OCI-LY7 (cell line): ENCODE data around the gene IGF2BP2. TPM values are rescaled to one million over a fixed set of nuclear protein-coding genes. Genes with fewer than 3 reads are reported as not detected.

Experiments used
- BruUV-seq: library from RNA; stranded (reverse); fragments of 400-500 nt; replicated peaks from 2 replicates; lab custom pipeline; 2021; lab: Mats Ljungman, UMichigan
- CTCF ChIA-PET: fragments of 300-600 bp; sonication (Branson Sonifier 250); formaldehyde crosslinking; loops from one replicate; lab custom pipeline; 2022; ENCODE audit warnings: antibody characterized with exemption; ENCODE audit not compliant: unreplicated experiment; lab: Charles Lee
- POLR2A ChIA-PET: fragments of 300-600 bp; sonication (Branson Sonifier 250); formaldehyde crosslinking; loops from one replicate; lab custom pipeline; 2022; ENCODE audit warnings: antibody characterized with exemption; lab: Charles Lee
- DNase-seq: peaks from one replicate; pipeline ENCODE4 v3.0.0-alpha.2; 2015; ENCODE audit warnings: low spot score
- H2AFZ ChIP-seq: fragments of 200-600 bp; sonication (generic), shearing (Covaris generic); 2 replicates; pipeline ENCODE4 v1.6.1; 2014; ENCODE audit warnings: mild to moderate bottlenecking, antibody characterized with exemption, low read length, moderate library complexity
- H3K27ac ChIP-seq: fragments of 200-600 bp; sonication (generic); 2 replicates; pipeline ENCODE4 v1.5.1; 2014; ENCODE audit warnings: mixed run types, low read depth, mild to moderate bottlenecking, moderate library complexity, low read length, inconsistent platforms; ENCODE audit not compliant: poor library complexity, severe bottlenecking
- H3K36me3 ChIP-seq: fragments of 200-600 bp; sonication (generic); 2 replicates; pipeline ENCODE4 v1.6.1; 2014; ENCODE audit warnings: mild to moderate bottlenecking, antibody characterized with exemption, low read length, moderate library complexity, mixed read lengths; ENCODE audit not compliant: insufficient read depth
- H3K4me1 ChIP-seq: fragments of 200-600 bp; sonication (generic); 2 replicates; pipeline ENCODE4 v1.5.1; 2014; ENCODE audit warnings: mild to moderate bottlenecking, low read length; ENCODE audit not compliant: insufficient read depth, poor library complexity, severe bottlenecking
- H3K4me2 ChIP-seq: fragments of 200-600 bp; sonication (generic); 2 replicates; pipeline ENCODE4 v1.6.1; 2014; ENCODE audit warnings: mild to moderate bottlenecking, low read length
- H3K4me3 ChIP-seq: fragments of 200-600 bp; sonication (generic); 2 replicates; pipeline ENCODE4 v1.5.1; 2014; ENCODE audit warnings: mild to moderate bottlenecking, low read depth, low read length; ENCODE audit not compliant: poor library complexity, severe bottlenecking
- H3K79me2 ChIP-seq: fragments of 200-600 bp; sonication (generic); 2 replicates; pipeline ENCODE4 v1.6.1; 2016; ENCODE audit warnings: low read depth, mild to moderate bottlenecking, low read length, moderate library complexity, mixed read lengths; ENCODE audit not compliant: insufficient read depth
- H3K9me2 ChIP-seq: fragments of 200-600 bp; sonication (generic); 2 replicates; pipeline ENCODE4 v1.6.1; 2016; ENCODE audit warnings: mild to moderate bottlenecking, low read length, mixed read lengths; ENCODE audit not compliant: insufficient read depth
- H3K9me3 ChIP-seq: fragments of 200-600 bp; sonication (generic); 2 replicates; pipeline ENCODE4 v1.6.1; 2014; ENCODE audit warnings: mild to moderate bottlenecking, mixed run types, low read length, mixed read lengths
- H4K20me1 ChIP-seq: fragments of 200-600 bp; sonication (generic); 2 replicates; pipeline ENCODE4 v1.6.1; 2014; ENCODE audit warnings: mild to moderate bottlenecking, antibody characterized with exemption, low read length, moderate library complexity, mixed read lengths; ENCODE audit not compliant: insufficient read depth
- EZH2phosphoT487 ChIP-seq: fragments of 200-600 bp; sonication (generic); IDR thresholded peaks from 2 replicates; pipeline ENCODE4 v1.6.1; 2018; ENCODE audit warnings: low read depth, borderline replicate concordance, mild to moderate bottlenecking, mixed run types, antibody characterized with exemption, low read length, moderate library complexity, mixed read lengths
- intact Hi-C: fragments of 100-400 bp; cut with micrococcal nuclease; formaldehyde crosslinking; loops from one replicate; pipeline ENCODE4 v1.10.0; 2022; ENCODE audit not compliant: unreplicated experiment
- total RNA-seq, 2 experiments: library from RNA; depleted of rRNA in 1 of 2; stranded (reverse); fragments of >200 nt in 1 of 2; shearing (Covaris generic) in 1 of 2; gene quantifications; 2 replicates each; pipeline ENCODE4 v1.2.3, GENCODE V29; 2014 to 2022
- TF ChIP-seq, protein P1 (sequence below): fragments of 200-600 bp; sonication (generic); conservative IDR thresholded peaks from 2 replicates; pipeline ENCODE4 v1.5.1; 2014; ENCODE audit warnings: mild to moderate bottlenecking, antibody characterized with exemption, low read length, moderate library complexity, mixed read lengths

The IGF2BP2 gene
- total RNA-seq, 2 experiments from 2014 or later, result not detected

DNA sequence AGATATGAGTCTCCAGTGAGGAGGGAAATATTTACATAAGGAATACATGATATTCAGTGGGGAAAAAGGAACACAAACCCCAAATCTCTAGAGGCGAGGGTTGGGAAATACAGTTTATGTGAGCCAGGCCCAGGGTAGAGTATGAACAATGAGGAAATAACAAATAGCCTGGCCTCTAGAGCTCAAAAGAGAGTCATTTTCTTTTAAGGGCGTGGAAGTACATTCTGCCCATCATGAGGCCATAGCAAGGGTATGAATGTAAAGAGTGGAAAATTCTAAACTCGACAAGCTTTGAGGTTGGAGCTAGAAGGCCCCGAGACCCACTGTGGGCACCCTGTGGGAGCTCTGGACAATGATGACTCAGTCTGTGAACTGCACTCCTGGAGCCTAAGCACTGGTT lies 27.8 kb upstream of the IGF2BP2 start:
- H2AFZ ChIP-seq, result no peak overlapping the region
- no peak for DNase-seq
- H3K4me1 ChIP-seq, result no peaks in the 10 kb centered on the region
- H3K4me3 ChIP-seq, result no peak overlapping the region
- peaks cover 6% of the 10 kb centered on the region; the same call in 1 of the 2 replicates for H3K9me3 ChIP-seq
- H3K9me2 ChIP-seq, result no peaks in the 10 kb centered on the region
- intact Hi-C loops, result no loop called here
- no peaks in the 10 kb centered on the region for H3K36me3 ChIP-seq
- ChIA-PET CTCF (no interaction called here), POLR2A (no interaction called here)
- H4K20me1 ChIP-seq, result no peaks in the 10 kb centered on the region
- no peak for TF ChIP-seq EZH2phosphoT487
- TF ChIP-seq, protein P1, sequence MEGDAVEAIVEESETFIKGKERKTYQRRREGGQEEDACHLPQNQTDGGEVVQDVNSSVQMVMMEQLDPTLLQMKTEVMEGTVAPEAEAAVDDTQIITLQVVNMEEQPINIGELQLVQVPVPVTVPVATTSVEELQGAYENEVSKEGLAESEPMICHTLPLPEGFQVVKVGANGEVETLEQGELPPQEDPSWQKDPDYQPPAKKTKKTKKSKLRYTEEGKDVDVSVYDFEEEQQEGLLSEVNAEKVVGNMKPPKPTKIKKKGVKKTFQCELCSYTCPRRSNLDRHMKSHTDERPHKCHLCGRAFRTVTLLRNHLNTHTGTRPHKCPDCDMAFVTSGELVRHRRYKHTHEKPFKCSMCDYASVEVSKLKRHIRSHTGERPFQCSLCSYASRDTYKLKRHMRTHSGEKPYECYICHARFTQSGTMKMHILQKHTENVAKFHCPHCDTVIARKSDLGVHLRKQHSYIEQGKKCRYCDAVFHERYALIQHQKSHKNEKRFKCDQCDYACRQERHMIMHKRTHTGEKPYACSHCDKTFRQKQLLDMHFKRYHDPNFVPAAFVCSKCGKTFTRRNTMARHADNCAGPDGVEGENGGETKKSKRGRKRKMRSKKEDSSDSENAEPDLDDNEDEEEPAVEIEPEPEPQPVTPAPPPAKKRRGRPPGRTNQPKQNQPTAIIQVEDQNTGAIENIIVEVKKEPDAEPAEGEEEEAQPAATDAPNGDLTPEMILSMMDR, result no peak
- no peaks in the 10 kb centered on the region for H3K79me2 ChIP-seq
- no TSS peak for BruUV-seq
- H3K27ac ChIP-seq, result no peak overlapping the region
- no peak overlapping the region for H3K4me2 ChIP-seq

DNA sequence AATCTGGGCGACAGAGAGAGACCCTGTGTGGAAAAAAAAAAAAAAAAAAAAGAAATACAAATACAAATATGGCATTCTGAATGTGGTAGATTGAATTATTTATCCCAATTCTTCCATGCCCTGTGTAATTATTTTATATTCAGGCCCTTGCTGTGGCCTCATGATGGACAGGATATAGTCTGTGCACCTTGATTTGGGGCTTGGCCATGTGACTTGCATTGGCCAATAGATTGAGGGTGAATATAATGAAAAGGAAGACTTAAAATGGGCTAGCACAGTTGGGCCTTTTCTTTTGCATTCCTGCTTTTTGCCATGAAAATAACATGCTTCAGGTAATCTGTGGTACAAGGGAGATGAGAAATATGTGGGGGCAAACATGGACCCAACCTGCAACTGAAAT lies 27.1 kb upstream of the IGF2BP2 start:
- H3K4me1 ChIP-seq, result no peaks in the 10 kb centered on the region
- no peak for DNase-seq
- no peak for TF ChIP-seq EZH2phosphoT487
- TF ChIP-seq, protein P1, result no peak
- peaks cover 6% of the 10 kb centered on the region; the same call in 1 of the 2 replicates for H3K9me3 ChIP-seq
- no TSS peak for BruUV-seq
- no peaks in the 10 kb centered on the region for H3K79me2 ChIP-seq
- H3K9me2 ChIP-seq, result no peaks in the 10 kb centered on the region
- intact Hi-C loops, result no loop called here
- H3K4me2 ChIP-seq, result no peak overlapping the region
- H4K20me1 ChIP-seq, result no peaks in the 10 kb centered on the region
- CTCF ChIA-PET, result no interaction called here
- no peaks in the 10 kb centered on the region for H3K36me3 ChIP-seq
- no peak overlapping the region for H2AFZ ChIP-seq
- H3K27ac ChIP-seq, result no peak overlapping the region
- POLR2A ChIA-PET, result interaction anchor here (0.7 kb wide), 1 partner anchor 1928 kb away, joined by 3 read pairs; no protein-coding TSS in a partner anchor
- no peak overlapping the region for H3K4me3 ChIP-seq

DNA sequence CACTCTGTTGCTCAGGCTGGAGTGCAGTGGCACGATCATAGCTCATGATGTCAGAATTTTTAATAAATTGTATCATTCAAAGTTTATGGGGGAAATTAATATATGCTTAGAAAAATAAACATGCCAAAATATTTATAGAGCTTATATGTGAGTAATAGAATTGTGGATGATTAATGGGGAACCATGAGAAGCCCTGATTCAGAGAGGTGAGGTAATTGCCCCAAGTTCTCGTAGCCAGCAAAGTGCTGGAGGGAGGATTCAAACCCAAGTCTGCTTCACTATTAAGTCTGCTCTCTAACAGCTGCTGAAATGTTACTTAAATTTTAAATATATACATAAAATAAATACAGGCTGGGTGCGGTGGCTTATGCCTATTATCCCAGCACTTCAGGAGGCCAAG lies 26.2 kb upstream of the IGF2BP2 start:
- CTCF ChIA-PET, result no interaction called here
- BruUV-seq, result no TSS peak
- no peak overlapping the region for H2AFZ ChIP-seq

More for the DNA sequence above, 26.2 kb upstream of the IGF2BP2 start:
- POLR2A ChIA-PET, result interaction anchor here (0.7 kb wide), 1 partner anchor 1330 kb away, joined by 3 read pairs; no protein-coding TSS in a partner anchor
- Histone ChIP-seq H3K9me3 (peaks cover under 1% of the 10 kb centered on the region; the same call in 1 of the 2 replicates), H3K27ac (no peak overlapping the region), H3K4me2 (no peak overlapping the region), H3K4me3 (no peak overlapping the region), H4K20me1 (no peaks in the 10 kb centered on the region), H3K9me2 (no peaks in the 10 kb centered on the region), H3K79me2 (no peaks in the 10 kb centered on the region), H3K36me3 (no peaks in the 10 kb centered on the region), H3K4me1 (no peaks in the 10 kb centered on the region)
- TF ChIP-seq, protein P1, result no peak
- no peak for TF ChIP-seq EZH2phosphoT487
- intact Hi-C loops, result no loop called here
- no peak for DNase-seq
